ENCODE data around the gene CD177.

DNA sequence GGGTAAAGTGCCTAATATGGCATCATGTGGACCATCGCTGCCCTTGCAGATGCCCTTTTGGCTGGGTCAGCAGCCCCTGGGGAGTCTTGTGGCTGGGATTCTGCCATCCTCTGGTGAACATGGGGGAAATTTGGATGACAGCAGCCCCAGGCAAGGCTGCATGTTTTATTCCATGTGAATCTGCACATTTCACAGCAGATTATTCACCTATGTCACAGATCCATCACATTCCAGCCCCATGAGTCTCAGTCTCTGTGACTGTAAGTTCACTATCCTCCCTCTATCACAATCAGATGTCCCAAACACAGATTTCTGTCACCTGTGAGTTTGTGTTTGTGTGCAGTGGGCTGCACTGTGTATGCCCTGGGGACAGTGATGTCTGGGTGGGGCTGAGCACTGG lies 47.4 kb upstream of the CD177 start:
- no peak for TF ChIP-seq POLR2A (IDR thresholded peaks at IDR 0.05; ENCODE audit: low read length)
- TF ChIP-seq CTCF (IDR thresholded peaks at IDR 0.05), result no peak
- TF ChIP-seq NR3C1 (IDR thresholded peaks at IDR 0.05), result no peak
- no peak for TF ChIP-seq SMC3 (IDR thresholded peaks at IDR 0.05)
- TF ChIP-seq HOXA7 (CRISPR knock-in tag; IDR thresholded peaks at IDR 0.05), result no peak

Measured in A549 (cell line).